Colon (tissue), 2 donors: ENCODE results near the gene FGFR2.
"Not testable (repeated sequence)": the region's sequence is repeated elsewhere in the genome, so short reads cannot be mapped to it uniquely, and the experiment has no call there.

Experiments used
- FAIRE-seq: peaks from 2 replicates; lab custom pipeline; 2012; peaks lifted over from hg19 to GRCh38; lab: Jason Lieb, UNC
- donor health status: control.
- donor health status: control.

Gene FGFR2

DNA sequence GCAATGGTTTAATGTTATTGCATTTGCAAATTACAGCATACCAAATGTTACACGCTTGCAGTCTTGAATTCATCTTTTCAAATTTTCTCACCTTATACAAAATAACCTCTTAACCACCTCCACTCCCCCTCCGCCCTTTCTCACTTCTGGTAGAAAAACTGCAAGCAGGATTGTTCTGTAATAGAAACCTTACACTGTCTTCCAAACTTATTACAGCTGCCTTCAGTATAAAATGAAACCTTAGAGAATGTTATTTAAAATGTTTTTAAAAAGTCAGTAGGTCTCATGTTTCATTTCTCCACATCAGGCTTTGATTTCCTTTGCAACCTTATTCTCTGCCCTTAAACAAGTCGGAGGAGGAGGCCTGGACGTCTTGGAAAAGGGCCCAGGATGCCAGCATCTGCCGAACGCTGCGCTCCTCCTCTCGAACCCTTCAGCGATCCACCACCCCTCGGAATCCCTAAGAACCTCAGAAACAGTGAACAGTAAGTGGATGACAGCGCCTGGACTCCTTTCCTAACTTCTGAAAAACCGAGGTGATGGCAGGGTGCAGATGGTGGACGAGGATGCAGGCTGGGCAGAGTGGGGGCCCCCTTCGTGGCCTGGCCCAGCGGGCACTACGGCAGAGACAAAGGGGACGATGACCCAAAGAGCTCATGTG, 74.0 kb downstream of the FGFR2 start:
- no peak for FAIRE-seq

GRCh38 chr10:121522831-121523230, 75.4 kb downstream of the FGFR2 start:
- no peak for FAIRE-seq

- FAIRE-seq, result no peak
Observed at GRCh38 chr10:121521794-121522556, 76.3 kb downstream of the FGFR2 start.

DNA sequence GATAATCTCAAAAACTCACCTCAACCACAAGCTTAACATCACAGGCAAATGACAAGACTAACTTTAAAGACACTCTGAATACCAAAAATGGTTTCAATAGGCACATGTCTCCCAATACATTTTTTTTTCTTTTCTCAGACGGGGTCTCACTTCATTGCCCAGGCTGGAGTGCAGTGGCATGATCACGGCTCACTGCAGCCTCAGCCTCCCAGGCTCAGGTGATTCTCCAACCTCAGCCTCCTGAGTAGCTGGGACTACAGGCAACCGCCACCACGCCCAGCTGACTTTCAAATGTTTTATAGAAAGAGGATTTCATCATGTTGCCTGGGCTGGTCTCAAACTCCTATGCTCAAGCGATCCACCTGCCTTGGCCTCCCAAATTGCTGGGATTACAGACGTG, 77.7 kb downstream of the FGFR2 start:
- not testable (repeated sequence) for FAIRE-seq

- no peak for FAIRE-seq
Observed at GRCh38 chr10:121519901-121520493, 78.2 kb downstream of the FGFR2 start.

DNA sequence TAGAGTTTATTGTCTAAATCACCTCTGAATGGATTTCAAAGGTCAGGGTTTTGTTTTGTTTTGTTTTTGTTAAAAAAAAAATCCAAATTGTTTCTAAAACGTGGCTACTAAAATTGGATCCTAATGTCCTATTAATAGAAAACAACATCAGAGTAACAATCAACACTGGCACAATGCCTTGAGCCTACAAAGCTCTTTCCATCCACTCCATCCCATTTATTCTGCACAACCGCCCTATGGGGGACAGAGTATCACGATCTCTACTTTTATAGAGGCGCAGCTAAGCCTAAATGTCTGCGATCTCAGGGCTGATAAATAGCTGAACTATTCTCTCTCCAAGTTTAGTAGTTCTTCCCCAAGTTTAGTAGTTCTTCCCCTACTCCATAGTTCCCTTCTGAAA, 78.8 kb downstream of the FGFR2 start:
- FAIRE-seq, result no peak

- no peak for FAIRE-seq
Observed at GRCh38 chr10:121518333-121518732, 79.9 kb downstream of the FGFR2 start.

- FAIRE-seq, result no peak
Observed at GRCh38 chr10:121516093-121516865, 82.0 kb downstream of the FGFR2 start.

- FAIRE-seq, result no peak
Observed at GRCh38 chr10:121514141-121514865, 83.9 kb downstream of the FGFR2 start.

GRCh38 chr10:121511943-121512342, 86.3 kb downstream of the FGFR2 start:
- no peak for FAIRE-seq

GRCh38 chr10:121511460-121511859, 86.8 kb downstream of the FGFR2 start:
- no peak for FAIRE-seq

DNA sequence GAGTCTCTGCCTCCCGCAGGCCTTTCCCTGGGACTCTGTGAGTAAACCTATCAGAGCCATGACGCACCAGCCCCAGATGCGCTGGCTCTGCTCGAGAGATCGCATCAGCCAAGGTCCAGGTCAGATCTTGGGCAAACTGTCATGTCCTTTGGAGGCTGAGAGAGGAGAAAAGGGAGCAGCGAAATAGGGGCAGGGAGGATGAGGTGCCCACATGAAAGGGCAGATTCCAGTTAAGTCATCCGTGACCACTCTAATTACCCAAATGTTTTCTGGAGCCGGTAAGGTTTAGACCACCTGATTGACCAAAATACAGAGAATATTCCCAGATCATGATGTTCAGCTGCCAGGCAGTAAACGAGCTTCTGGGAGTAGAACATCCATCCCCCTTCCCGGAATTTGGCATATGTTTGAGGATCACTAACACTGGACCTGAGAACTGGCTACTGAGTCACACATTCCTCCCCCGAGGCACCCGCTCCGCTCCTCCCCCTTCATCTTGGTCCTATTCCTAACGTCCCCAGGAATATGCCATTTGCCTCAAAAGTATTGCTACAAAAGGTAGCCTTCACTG, 88.0 kb downstream of the FGFR2 start:
- no peak for FAIRE-seq

DNA sequence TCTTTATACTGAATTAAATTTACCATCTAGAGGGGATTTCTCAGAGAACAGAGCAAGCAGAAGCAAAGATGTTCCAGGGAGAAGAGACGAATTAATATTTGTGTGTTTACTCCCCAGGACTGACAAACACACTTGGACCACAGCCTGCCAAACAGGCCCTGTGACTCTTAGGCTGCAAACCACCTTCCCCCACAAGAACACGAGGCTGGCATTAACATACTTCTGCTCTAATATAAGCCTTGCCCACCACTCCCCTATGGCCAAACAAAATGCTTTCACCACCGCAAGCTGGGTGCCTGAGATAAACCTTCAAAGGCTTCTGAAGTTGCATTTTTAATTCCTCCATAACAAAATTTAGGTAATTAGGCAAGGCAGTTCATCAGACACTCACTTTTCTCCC, 88.4 kb downstream of the FGFR2 start:
- FAIRE-seq, result no peak

DNA sequence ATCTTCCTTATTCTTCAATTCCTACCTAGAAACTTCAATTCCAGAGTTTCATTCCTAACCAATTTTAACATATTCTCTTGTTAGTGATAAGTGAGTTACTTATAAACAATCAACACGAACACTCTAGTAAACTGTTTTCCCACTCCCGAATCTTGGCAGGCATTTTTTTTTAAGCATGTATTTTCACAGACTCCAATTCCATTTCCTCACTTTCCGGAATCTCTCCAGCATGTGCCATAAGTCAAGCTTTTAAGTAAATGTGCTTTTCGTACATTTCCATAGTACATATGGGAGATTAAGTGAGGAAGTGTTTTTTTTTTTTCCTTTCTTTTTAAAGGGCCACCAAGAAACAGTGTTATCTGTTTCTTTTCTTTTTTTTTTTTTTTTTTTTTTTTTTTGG, 89.1 kb downstream of the FGFR2 start:
- FAIRE-seq, result no peak

DNA sequence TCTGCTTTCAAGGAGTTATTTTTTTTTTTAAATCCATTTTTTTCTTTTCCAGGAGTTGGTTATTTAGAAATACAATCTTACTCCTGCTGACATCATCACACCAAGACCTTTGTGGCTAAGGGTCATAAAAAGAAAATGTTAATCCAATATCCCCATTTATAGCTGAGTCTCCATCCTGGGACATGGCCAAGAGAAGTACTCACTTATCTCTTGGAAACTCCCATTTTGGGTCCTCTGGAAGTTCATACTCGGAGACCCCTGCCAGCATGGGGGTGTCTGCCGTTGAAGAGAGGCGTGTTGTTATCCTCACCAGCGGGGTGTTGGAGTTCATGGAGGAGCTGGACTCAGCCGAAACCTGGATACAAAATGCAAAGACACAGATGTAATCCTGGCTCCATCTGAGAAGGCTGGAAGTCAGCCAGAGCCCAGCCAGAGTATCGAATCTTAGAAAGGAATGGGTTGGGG, 94.6 kb downstream of the FGFR2 start:
- no peak for FAIRE-seq

- FAIRE-seq, result no peak
Observed at GRCh38 chr10:121501796-121502195, 96.4 kb downstream of the FGFR2 start.

GRCh38 chr10:121500701-121501332, 97.4 kb downstream of the FGFR2 start:
- FAIRE-seq, result no peak

GRCh38 chr10:121497513-121498470, 100.5 kb downstream of the FGFR2 start:
- no peak for FAIRE-seq

DNA sequence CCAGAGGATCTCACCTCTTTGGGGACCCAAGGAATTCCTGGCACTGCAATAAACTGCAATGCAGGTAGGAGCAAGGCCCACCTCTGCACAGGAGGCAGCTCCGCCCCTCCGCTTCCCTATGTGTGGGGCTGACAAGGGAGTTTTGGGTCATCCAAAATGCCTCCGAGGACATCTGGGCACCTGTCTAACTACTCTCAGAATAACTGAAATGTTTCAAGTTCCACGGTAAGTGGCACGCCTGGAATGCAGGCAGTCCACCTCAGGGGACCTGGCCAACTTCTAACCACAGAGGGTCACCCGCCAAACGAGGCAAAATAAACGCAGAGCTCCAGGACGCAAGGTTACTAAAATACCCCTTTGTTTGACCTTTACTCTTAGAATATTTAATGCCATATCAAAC, 102.5 kb downstream of the FGFR2 start:
- no peak for FAIRE-seq

GRCh38 chr10:121494296-121494695, 103.9 kb downstream of the FGFR2 start:
- no peak for FAIRE-seq
